GM21825 (cell line): ENCODE measurements around the gene CC2D2B.
"Not testable (repeated sequence)": the region's sequence is repeated elsewhere in the genome, so short reads cannot be mapped to it uniquely, and the experiment has no call there.

Experiments
- ATAC-seq: cut with Tn5 transposase; IDR thresholded peaks from one replicate; pipeline ENCODE4 v1.9.1; 2021; ENCODE audit warnings: mild to moderate bottlenecking, moderate library complexity; ENCODE audit not compliant: unreplicated experiment

Gene CC2D2B

GRCh38 chr10:95907456-95908253 is at the start of gene CC2D2B:
Gene CC2D2B (plus strand): TSS chr10:95907975. CDS start chr10:95911324, 3,349 bp downstream.
- ATAC-seq, result peak; percentile 87

GRCh38 chr10:95860166-95860940 is 47.4 kb upstream of the CC2D2B start:
- ATAC-seq, result no peak

- no peak for ATAC-seq
Observed at GRCh38 chr10:95861386-95861785, 46.4 kb upstream of the CC2D2B start.

GRCh38 chr10:95864906-95865813 is 42.6 kb upstream of the CC2D2B start:
- peak; percentile 89 for ATAC-seq

GRCh38 chr10:95865814-95866466 is 41.8 kb upstream of the CC2D2B start:
- no peak for ATAC-seq

GRCh38 chr10:95866467-95866842 is 41.3 kb upstream of the CC2D2B start:
- no peak for ATAC-seq

GRCh38 chr10:95867866-95868265 is 39.9 kb upstream of the CC2D2B start:
- ATAC-seq, result no peak

GRCh38 chr10:95872158-95872711 is 35.5 kb upstream of the CC2D2B start:
- no peak for ATAC-seq

GRCh38 chr10:95873139-95873538 is 34.6 kb upstream of the CC2D2B start:
- no peak for ATAC-seq

- no peak for ATAC-seq
Observed at GRCh38 chr10:95873651-95874050, 34.1 kb upstream of the CC2D2B start.

GRCh38 chr10:95874783-95875182 is 33.0 kb upstream of the CC2D2B start:
- not testable (repeated sequence) for ATAC-seq

- no peak for ATAC-seq
Observed at GRCh38 chr10:95876756-95877155, 31.0 kb upstream of the CC2D2B start.

GRCh38 chr10:95877881-95878280 is 29.9 kb upstream of the CC2D2B start:
- ATAC-seq, result no peak

- no peak for ATAC-seq
Observed at GRCh38 chr10:95880704-95881103, 27.1 kb upstream of the CC2D2B start.

GRCh38 chr10:95881316-95881715 is 26.5 kb upstream of the CC2D2B start:
- no peak for ATAC-seq

GRCh38 chr10:95889830-95890229 is 17.9 kb upstream of the CC2D2B start:
- ATAC-seq, result no peak

GRCh38 chr10:95896071-95896850 is 11.5 kb upstream of the CC2D2B start:
- ATAC-seq, result no peak

GRCh38 chr10:95905897-95906580 is 1.7 kb upstream of the CC2D2B start:
- not testable (repeated sequence) for ATAC-seq
